NK-92 (cell line): ENCODE measurements around the gene KRTAP1-5.
"Not testable (repeated sequence)": the region's sequence is repeated elsewhere in the genome, so short reads cannot be mapped to it uniquely, and the experiment has no call there.

Experiments
- DNase-seq: peaks from one replicate; lab custom pipeline; 2025; ENCODE audit not compliant: unreplicated experiment; lab: John Stamatoyannopoulos, UW

The KRTAP1-5 gene

GRCh38 chr17:41049110-41049509 is 22.1 kb upstream of the KRTAP1-5 start:
- no peak for DNase-seq

DNA sequence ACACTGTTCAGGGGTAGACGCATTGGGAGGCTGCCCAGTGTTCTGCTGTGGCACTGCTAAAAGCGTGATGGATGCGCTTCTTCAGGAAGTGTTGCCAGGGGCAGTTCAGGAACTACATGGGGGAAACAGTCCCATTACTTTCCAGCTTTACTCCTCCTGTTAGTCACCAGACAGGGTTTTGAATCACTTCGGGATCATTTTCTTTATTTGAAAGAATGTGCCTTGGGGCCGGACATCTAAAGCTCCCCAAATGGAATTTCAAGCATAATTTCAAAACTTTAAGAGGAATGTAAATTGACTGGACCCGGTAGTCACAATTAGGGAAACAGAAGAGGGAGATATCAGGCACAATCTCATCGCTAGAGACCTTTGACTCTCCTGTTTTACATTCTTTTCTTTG is 21.4 kb upstream of the KRTAP1-5 start:
- no peak for DNase-seq

GRCh38 chr17:41046735-41047465 is 19.9 kb upstream of the KRTAP1-5 start, which contains the start of gene KRTAP2-1:
KRTAP2-1 (minus strand) TSS chr17:41047316; CDS start chr17:41047267, 49 bp downstream.
- not testable (repeated sequence) for DNase-seq

DNA sequence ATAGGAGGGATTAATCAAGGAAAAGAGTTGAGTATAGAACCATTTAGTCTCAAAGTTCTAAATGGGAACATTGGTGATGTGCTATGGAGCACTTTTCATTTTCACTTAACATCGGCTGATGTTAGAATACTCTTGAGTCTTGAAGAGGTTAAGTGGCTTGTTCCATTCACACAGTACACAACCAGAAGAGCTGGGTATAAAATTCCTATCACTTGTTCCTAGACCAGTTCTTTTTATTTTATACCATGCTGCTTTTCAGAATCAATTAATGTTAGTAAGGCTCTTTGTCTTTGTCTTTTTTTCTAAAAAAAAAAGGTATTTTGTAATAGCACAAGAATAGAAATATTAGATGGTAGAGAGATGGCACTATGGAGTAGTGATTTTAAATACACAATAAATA is 15.9 kb upstream of the KRTAP1-5 start:
- no peak for DNase-seq

- DNase-seq, result not testable (repeated sequence)
Measured at GRCh38 chr17:41040783-41041571, 14.0 kb upstream of the KRTAP1-5 start, which contains the start of gene KRTAP1-1. KRTAP1-1 (minus strand) TSS chr17:41041450; CDS start chr17:41041397, 53 bp downstream.

- DNase-seq, result no peak
Measured at GRCh38 chr17:41037853-41038350, 10.9 kb upstream of the KRTAP1-5 start.

DNA sequence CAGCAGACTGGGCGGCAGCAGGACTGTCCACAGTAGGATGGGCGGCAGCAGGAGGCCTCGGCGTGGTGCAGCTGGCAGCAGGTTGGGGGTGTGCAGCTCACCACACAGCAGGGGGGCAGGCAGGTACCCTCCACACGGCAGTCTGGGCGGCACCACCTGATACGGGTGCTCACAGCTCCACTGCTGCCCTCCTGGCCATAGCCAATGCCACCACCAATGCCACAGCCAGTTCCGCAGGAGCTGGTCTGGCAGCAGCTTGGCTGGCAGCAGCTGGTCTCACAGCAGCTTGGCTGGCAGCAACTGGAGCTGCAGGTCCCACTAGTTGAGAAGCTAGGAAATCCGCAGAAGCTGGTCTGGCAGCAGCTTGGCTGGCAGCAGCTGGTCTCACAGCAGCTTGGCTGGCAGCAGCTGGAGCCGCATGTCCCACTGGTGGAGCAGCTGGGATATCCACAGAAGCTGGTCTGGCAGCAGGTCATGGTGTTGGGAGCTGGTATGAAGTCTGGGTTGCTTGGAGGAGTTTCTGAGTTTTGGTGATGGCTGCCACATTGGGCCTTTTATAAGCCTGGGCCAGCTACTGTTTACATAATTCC is 7.4 kb upstream of the KRTAP1-5 start, which contains the start of gene KRTAP1-3:
KRTAP1-3 (minus strand) TSS at position 529 of the 590 bp plus-strand sequence; CDS start at position 476, 53 bp downstream.
- DNase-seq, result not testable (repeated sequence)

DNA sequence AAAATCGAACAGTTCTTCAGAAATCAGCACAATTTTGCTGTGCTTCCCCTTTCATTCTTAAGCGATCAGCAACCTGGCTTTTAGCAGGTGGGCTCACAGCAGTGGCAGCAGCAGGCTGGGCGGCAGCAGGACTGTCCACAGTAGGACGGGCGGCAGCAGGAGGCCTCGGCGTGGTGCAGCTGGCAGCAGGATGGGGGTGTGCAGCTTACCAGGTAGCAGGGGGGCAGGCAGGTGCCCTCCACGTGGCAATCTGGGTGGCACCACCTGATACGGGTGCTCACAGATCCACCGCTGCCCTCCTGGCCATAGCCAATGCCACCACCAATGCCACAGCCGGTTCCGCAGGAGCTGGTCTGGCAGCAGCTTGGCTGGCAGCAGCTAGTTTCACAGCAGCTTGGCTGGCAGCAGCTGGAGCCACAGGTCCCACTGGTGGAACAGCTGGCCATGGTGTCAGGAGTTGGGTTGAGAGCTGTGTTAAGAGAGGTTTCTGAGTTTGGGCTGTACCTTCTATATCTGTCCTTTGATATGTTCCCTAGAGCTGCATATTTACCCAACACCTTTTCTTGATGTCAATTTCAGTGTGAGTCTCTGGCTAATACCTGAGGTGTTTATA is 2.7 kb upstream of the KRTAP1-5 start, which contains the start of gene KRTAP1-4:
KRTAP1-4 (minus strand) TSS at position 563 of the 613 bp plus-strand sequence; CDS start at position 446, 117 bp downstream.
- no peak for DNase-seq

DNA sequence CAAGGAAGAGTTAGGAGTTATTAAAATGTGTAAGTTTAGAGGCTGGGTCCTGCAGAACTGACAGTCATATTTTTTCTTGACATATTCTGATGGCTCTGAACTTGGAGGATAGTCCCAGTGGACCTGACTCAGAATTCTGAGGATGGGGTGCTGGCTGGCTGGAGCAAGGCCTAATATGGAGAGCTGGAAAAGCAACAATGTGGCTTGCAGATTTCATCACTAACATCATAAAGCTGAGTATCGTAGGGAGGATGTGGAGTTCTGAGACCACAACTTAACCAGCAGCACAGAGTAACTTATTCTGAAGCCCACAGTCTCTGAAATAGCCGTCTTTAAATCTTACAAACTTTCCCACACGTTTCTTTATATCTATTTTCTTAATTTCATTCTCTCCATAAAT is 2.3 kb downstream of the KRTAP1-5 start:
- no peak for DNase-seq

- no peak for DNase-seq
Measured at GRCh38 chr17:41020336-41020735, 6.7 kb downstream of the KRTAP1-5 start.

- DNase-seq, result no peak
Measured at GRCh38 chr17:41019415-41019814, 7.6 kb downstream of the KRTAP1-5 start.

GRCh38 chr17:41018541-41018940 is 8.5 kb downstream of the KRTAP1-5 start:
- DNase-seq, result no peak

GRCh38 chr17:41016578-41017215 is 10.3 kb downstream of the KRTAP1-5 start:
- no peak for DNase-seq

DNA sequence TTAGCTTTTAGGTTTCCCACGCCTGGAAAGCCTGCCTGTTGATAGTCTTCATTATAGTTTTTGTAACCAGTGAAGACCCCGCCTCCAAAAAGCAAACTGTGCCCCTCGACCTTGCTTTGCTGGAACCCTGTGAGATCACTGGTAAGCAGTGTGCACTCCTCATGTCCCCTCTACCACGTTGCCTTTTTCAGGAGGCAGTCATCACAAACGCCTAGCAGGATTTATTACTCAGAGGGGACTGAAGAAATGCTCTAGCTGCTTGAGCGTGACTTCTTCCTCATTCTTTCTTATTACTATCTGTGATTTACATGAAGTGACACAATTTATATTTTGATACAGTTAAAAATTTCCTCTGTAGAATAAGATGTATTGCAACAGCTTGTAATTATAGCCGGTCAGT is 11.6 kb downstream of the KRTAP1-5 start:
- DNase-seq, result no peak

DNA sequence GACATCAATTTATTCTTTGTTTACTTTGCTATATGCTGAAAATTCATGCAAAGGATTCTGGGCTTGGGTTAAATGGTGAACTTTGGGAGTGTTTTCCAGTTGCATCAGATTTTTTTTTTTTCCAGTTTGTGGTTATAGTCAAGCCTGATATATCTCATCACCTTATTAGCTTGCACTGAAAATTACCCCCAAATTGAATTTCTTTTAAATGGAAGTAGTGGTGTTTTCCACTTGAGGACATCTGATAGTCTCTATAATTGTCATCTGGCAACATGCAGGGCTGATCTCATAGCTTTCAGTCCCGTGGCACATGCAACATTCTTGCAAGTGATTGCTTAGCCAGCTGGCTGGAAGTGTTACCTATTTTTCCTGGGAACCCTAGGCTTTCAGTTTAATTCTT is 13.4 kb downstream of the KRTAP1-5 start:
- DNase-seq, result no peak

GRCh38 chr17:41013181-41013580 is 13.8 kb downstream of the KRTAP1-5 start:
- DNase-seq, result no peak

- DNase-seq, result no peak
Measured at GRCh38 chr17:41012326-41013120, 14.5 kb downstream of the KRTAP1-5 start.

GRCh38 chr17:41010441-41010840 is 16.6 kb downstream of the KRTAP1-5 start:
- DNase-seq, result no peak

DNA sequence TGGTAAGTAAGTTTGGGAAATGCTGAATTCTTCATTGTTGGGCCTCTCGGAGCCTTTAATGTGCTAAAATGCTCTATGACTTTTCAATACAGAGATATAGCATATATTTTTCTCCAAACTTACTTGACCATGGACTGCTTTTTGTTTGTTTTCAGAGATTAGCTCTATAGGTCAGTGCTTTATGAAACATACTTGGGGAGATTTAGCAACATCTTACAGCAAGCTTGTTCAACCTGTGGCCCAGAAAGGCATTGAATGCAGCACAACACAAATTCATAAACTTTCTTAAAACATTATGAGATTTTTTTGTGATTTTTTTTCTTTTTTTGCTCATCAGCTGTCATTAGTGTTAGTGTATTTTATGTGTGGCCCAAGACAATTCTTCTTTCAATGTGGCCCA is 17.1 kb downstream of the KRTAP1-5 start:
- no peak for DNase-seq
